Mesendoderm (in vitro differentiated cells): Measurements from ENCODE around the gene STAU1. TPM values are rescaled to one million over a fixed set of nuclear protein-coding genes. Genes with fewer than 3 reads are reported as not detected.
A peak's percentile ranks its signal among the peaks of the same experiment; 100 is the strongest.

ENCODE experiments used
- DNase-seq: peaks from one replicate; pipeline ENCODE4 v3.0.0; 2013
- H2AK5ac ChIP-seq: 2 replicates; pipeline ENCODE4 v1.6.1; 2013; ENCODE audit warnings: low read length, inconsistent platforms
- H2BK120ac ChIP-seq: 2 replicates; pipeline ENCODE4 v1.6.1; 2013; ENCODE audit warnings: low read depth, mild to moderate bottlenecking, low read length, moderate library complexity, mixed read lengths
- H2BK15ac ChIP-seq: replicated peaks from 2 replicates; pipeline ENCODE4 v1.6.1; 2013; ENCODE audit warnings: low read depth, mild to moderate bottlenecking, moderate library complexity
- H2BK5ac ChIP-seq: 2 replicates; pipeline ENCODE4 v1.6.1; 2013; ENCODE audit warnings: low read length, inconsistent platforms
- H3K18ac ChIP-seq: 2 replicates; pipeline ENCODE4 v1.6.1; 2013; ENCODE audit warnings: mild to moderate bottlenecking, low read length, mixed read lengths
- H3K23ac ChIP-seq: one replicate; pipeline ENCODE4 v1.6.1; 2013; ENCODE audit warnings: low read length
- H3K27ac ChIP-seq: 2 replicates; pipeline ENCODE4 v1.5.1; 2013; ENCODE audit warnings: low read depth, mild to moderate bottlenecking, inconsistent platforms, low read length, moderate library complexity
- H3K27me3 ChIP-seq: 2 replicates; pipeline ENCODE4 v1.6.1; 2013; ENCODE audit warnings: low read length, control low read depth, mild to moderate bottlenecking, inconsistent platforms; ENCODE audit not compliant: insufficient read depth, poor library complexity
- H3K36me3 ChIP-seq: 2 replicates; pipeline ENCODE4 v1.6.1; 2013; ENCODE audit warnings: low read length, inconsistent platforms; ENCODE audit not compliant: control insufficient read depth, insufficient read depth
- H3K4ac ChIP-seq: one replicate; pipeline ENCODE4 v1.6.1; 2013; ENCODE audit warnings: low read depth, mild to moderate bottlenecking, low read length, moderate library complexity
- H3K4me1 ChIP-seq: 2 replicates; pipeline ENCODE4 v1.6.1; 2013; ENCODE audit warnings: low read depth, low read length, inconsistent platforms; ENCODE audit not compliant: control insufficient read depth
- H3K4me2 ChIP-seq: 2 replicates; pipeline ENCODE4 v1.6.1; 2013; ENCODE audit warnings: low read length
- H3K4me3 ChIP-seq: 2 replicates; pipeline ENCODE4 v1.5.1; 2013; ENCODE audit warnings: mild to moderate bottlenecking, low read length
- H3K56ac ChIP-seq: one replicate; pipeline ENCODE4 v1.6.1; 2013; ENCODE audit warnings: low read length
- H3K79me1 ChIP-seq: 2 replicates; pipeline ENCODE4 v1.6.1; 2013; ENCODE audit warnings: low read length, inconsistent platforms
- H3K79me2 ChIP-seq: 2 replicates; pipeline ENCODE4 v1.6.1; 2013; ENCODE audit warnings: mild to moderate bottlenecking, low read length; ENCODE audit not compliant: control insufficient read depth, insufficient read depth
- H3K9ac ChIP-seq: 2 replicates; pipeline ENCODE4 v1.6.1; 2013; ENCODE audit warnings: low read length, inconsistent platforms
- H4K5ac ChIP-seq: one replicate; pipeline ENCODE4 v1.6.1; 2013; ENCODE audit warnings: low read length
- H4K8ac ChIP-seq: one replicate; pipeline ENCODE4 v1.6.1; 2013; ENCODE audit warnings: low read depth, mild to moderate bottlenecking, control low read depth, low read length, moderate library complexity
- WGBS: extraction: QIAGEN DNeasy Blood & Tissue Kit; methylation state at CpG from one replicate; pipeline ENCODE4 v1.1.7; 2013; ENCODE audit warnings: low lambda C conversion rate, missing lambda C conversion rate; ENCODE audit not compliant: insufficient coverage; ENCODE audit errors: extremely low coverage; 5-methylcytosine and 5-hydroxymethylcytosine counted together
- polyA plus RNA-seq, 2 experiments: library from polyadenylated mRNA; stranded (reverse); fragments of 200-250 nt; gene quantifications; one replicate each; pipeline ENCODE4 v1.2.3, GENCODE V29; 2013

The STAU1 gene
- polyA plus RNA-seq (2013, experiment 1 of 2): 103 TPM
- polyA plus RNA-seq (2013, experiment 2 of 2): 105 TPM

GRCh38 chr20:49187851-49188641 is at the start of gene STAU1:
TSS of gene STAU1 (minus strand) at chr20:49188334. CDS start at chr20:49166201, 22,133 bp downstream.
- Histone ChIP-seq H2BK5ac (no peak within 1 kb of the TSS), H2AK5ac (no peak within 1 kb of the TSS), H3K27me3 (no peaks in the 10 kb centered on the region), H3K79me1 (peaks cover 3% of the 10 kb centered on the region), H4K5ac (no peak within 1 kb of the TSS), H2BK15ac (no peak within 1 kb of the TSS), H3K56ac (peak within 1 kb of the TSS; percentile 98), H3K79me2 (peaks cover 43% of the 10 kb centered on the region), H3K27ac (peak within 1 kb of the TSS; percentile 89), H3K4me2 (peak within 1 kb of the TSS; percentile 85), H3K4ac (peak within 1 kb of the TSS; percentile 44), H3K9ac (peak within 1 kb of the TSS; percentile 93), H2BK120ac (peak within 1 kb of the TSS; percentile 37), H3K18ac (peak within 1 kb of the TSS; percentile 95), H3K4me1 (no peaks in the 10 kb centered on the region), H4K8ac (peak within 1 kb of the TSS; percentile 76), H3K36me3 (no peaks in the 10 kb centered on the region), H3K4me3 (peak within 1 kb of the TSS; percentile 77), H3K23ac (no peak within 1 kb of the TSS)
- no CpG with 5 or more reads among the region's 89 CpGs for WGBS
- peak; percentile 99 for DNase-seq

GRCh38 chr20:49237531-49237930 is 49.4 kb upstream of the STAU1 start:
- Histone ChIP-seq H3K79me1 (peaks cover 2% of the 10 kb centered on the region), H3K36me3 (peaks cover 30% of the 10 kb centered on the region), H3K56ac (no peak overlapping the region), H3K4me2 (no peak overlapping the region), H3K18ac (no peak overlapping the region), H3K27ac (no peak overlapping the region), H2BK120ac (no peak overlapping the region), H4K8ac (no peak overlapping the region), H3K27me3 (no peaks in the 10 kb centered on the region), H3K4ac (no peak overlapping the region), H3K23ac (no peak overlapping the region), H3K4me3 (no peak overlapping the region), H3K79me2 (no peaks in the 10 kb centered on the region), H3K9ac (no peak overlapping the region), H4K5ac (no peak overlapping the region), H2AK5ac (no peak overlapping the region), H2BK15ac (no peak overlapping the region), H2BK5ac (no peak overlapping the region), H3K4me1 (no peaks in the 10 kb centered on the region)
- WGBS: no CpG with 5 or more reads among the region's 4 CpGs
- no peak for DNase-seq

DNA sequence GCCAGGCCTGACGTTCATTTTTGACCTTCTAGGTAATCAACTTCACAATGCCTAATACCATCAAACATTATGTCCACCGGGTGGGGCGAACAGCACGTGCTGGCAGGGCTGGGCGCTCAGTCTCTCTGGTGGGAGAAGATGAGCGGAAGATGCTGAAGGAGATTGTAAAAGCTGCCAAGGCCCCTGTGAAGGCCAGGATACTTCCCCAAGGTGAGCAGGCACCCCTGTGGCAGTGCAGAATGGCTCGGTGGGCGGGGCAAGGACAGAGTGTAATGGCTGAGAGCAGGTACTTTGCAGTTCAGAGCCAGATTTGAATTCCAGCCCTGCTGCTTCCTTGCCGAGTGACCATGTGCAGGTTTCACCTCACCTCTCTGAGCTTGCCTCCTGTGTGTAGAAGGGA is 48.2 kb upstream of the STAU1 start:
- no CpG with 5 or more reads among the region's 9 CpGs for WGBS
- Histone ChIP-seq H3K18ac (no peak overlapping the region), H2BK15ac (no peak overlapping the region), H4K8ac (no peak overlapping the region), H3K4me1 (no peaks in the 10 kb centered on the region), H3K79me1 (peaks cover 2% of the 10 kb centered on the region), H3K36me3 (peaks cover 23% of the 10 kb centered on the region), H3K4me3 (no peak overlapping the region), H2BK5ac (no peak overlapping the region), H3K4ac (no peak overlapping the region), H3K79me2 (no peaks in the 10 kb centered on the region), H3K27ac (no peak overlapping the region), H3K9ac (no peak overlapping the region), H3K4me2 (no peak overlapping the region), H2AK5ac (no peak overlapping the region), H3K23ac (no peak overlapping the region), H2BK120ac (no peak overlapping the region), H3K27me3 (no peaks in the 10 kb centered on the region), H3K56ac (no peak overlapping the region), H4K5ac (no peak overlapping the region)
- DNase-seq: no peak

DNA sequence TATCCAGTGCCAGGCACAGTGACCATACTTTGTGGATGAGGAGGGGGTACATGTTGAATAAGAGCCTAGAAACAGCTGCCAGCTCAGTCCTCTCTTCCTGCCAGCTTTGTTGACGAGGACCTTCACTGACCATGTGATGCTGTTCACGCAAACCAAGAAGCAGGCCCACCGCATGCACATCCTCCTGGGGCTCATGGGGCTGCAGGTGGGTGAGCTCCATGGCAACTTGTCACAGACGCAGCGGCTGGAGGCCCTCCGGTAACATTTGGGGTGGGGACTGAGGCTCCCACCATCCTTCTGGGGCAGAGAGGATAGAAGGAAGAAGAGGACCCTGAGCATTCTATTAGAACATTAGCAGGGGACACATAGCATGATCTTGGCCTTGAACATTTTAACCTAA is 46.7 kb upstream of the STAU1 start:
- Histone ChIP-seq H3K4me3 (no peak overlapping the region), H3K79me2 (no peaks in the 10 kb centered on the region), H3K79me1 (peaks cover 2% of the 10 kb centered on the region), H3K36me3 (peaks cover 29% of the 10 kb centered on the region), H3K18ac (no peak overlapping the region), H4K5ac (no peak overlapping the region), H3K27me3 (no peaks in the 10 kb centered on the region), H3K56ac (no peak overlapping the region), H3K9ac (no peak overlapping the region), H3K23ac (no peak overlapping the region), H3K4me1 (no peaks in the 10 kb centered on the region), H2BK5ac (no peak overlapping the region), H3K4me2 (no peak overlapping the region), H3K4ac (no peak overlapping the region), H2BK120ac (no peak overlapping the region), H4K8ac (no peak overlapping the region), H2AK5ac (no peak overlapping the region), H2BK15ac (no peak overlapping the region), H3K27ac (no peak overlapping the region)
- WGBS: no CpG with 5 or more reads among the region's 6 CpGs
- DNase-seq: no peak

GRCh38 chr20:49233226-49233625 is 45.1 kb upstream of the STAU1 start:
- Histone ChIP-seq H3K56ac (no peak overlapping the region), H4K8ac (no peak overlapping the region), H3K79me2 (no peaks in the 10 kb centered on the region), H3K27me3 (no peaks in the 10 kb centered on the region), H3K36me3 (peaks cover 27% of the 10 kb centered on the region), H2BK5ac (no peak overlapping the region), H3K18ac (no peak overlapping the region), H3K9ac (no peak overlapping the region), H2BK120ac (no peak overlapping the region), H3K79me1 (peaks cover 2% of the 10 kb centered on the region), H3K4me2 (no peak overlapping the region), H3K4ac (no peak overlapping the region), H2BK15ac (no peak overlapping the region), H2AK5ac (no peak overlapping the region), H3K4me3 (no peak overlapping the region), H4K5ac (no peak overlapping the region), H3K4me1 (no peaks in the 10 kb centered on the region), H3K27ac (no peak overlapping the region), H3K23ac (no peak overlapping the region)
- no peak for DNase-seq
- no CpG with 5 or more reads among the region's 10 CpGs for WGBS
